ENCODE data around the gene TFDP2.

GRCh38 chr3:142077155-142077858 is 72.0 kb downstream of the TFDP2 start:
- TF ChIP-seq POLR2A (IDR thresholded peaks at IDR 0.05; ENCODE audit: low read depth, low read length) = no peak
- TF ChIP-seq POLR2AphosphoS5 (IDR thresholded peaks at IDR 0.05; ENCODE audit: low read depth, low read length) = no peak
